Ovary (tissue), 9 donors: Measurements from ENCODE around the gene PNLIPRP3. TPM values are rescaled to one million over a fixed set of nuclear protein-coding genes. Genes with fewer than 3 reads are reported as not detected.

Source experiments
- DNase-seq, 5 donors: peaks; one replicate each; pipeline ENCODE4 v3.0.0-alpha.2; 2019 to 2020
- H3K27ac ChIP-seq, 2 donors: fragments of 200-600 bp; one replicate each; pipeline versions ENCODE4 v1.5.1 to v1.8.0; 2019 to 2022
- H3K27me3 ChIP-seq: fragments of 200-600 bp; one replicate; pipeline ENCODE4 v1.8.0; 2022
- H3K36me3 ChIP-seq: fragments of 200-600 bp; sonication (generic); one replicate; pipeline ENCODE4 v1.5.1; 2019
- H3K4me1 ChIP-seq: one replicate; pipeline ENCODE4 v1.8.1; 2013; ENCODE audit warnings: mild to moderate bottlenecking, moderate library complexity; ENCODE audit not compliant: insufficient read depth
- H3K4me3 ChIP-seq: fragments of 200-600 bp; sonication (generic); one replicate; pipeline ENCODE4 v1.5.1; 2017
- H3K9me3 ChIP-seq, 2 donors: fragments of 200-600 bp in 1 of 2; sonication (generic) in 1 of 2; one replicate each; pipeline versions ENCODE4 v1.5.1 to v1.8.1; 2013 to 2019; ENCODE audit warnings: mild to moderate bottlenecking in 1 of 2, moderate library complexity in 1 of 2
- EP300 ChIP-seq: sonication (generic); formaldehyde crosslinking; IDR thresholded peaks from one replicate; pipeline ENCODE4 v1.6.1; 2017; ENCODE audit warnings: antibody characterized with exemption
- POLR2A ChIP-seq: fragments of 450-650 bp; IDR thresholded peaks from one replicate; pipeline ENCODE4 v1.6.1; 2017; ENCODE audit warnings: antibody characterized with exemption, mild to moderate bottlenecking, moderate library complexity
- WGBS, 3 donors: extraction: QIAGEN DNeasy Blood & Tissue Kit in 1 of 3; methylation state at CpG; one replicate each; pipeline versions ENCODE4 v1.1.5 to v1.1.7; 2013 to 2017; 5-methylcytosine and 5-hydroxymethylcytosine counted together
- intact Hi-C, 4 donors: fragments of 100-400 bp; cut with DNase I; formaldehyde crosslinking; loops; one replicate each; pipeline versions ENCODE4 v1.11.0 to v1.15.1; 2022 to 2023
- polyA plus RNA-seq, 2 donors: library from polyadenylated mRNA; stranded (reverse); fragments of 200-250 nt in 1 of 2; fragments of 350-450 nt in 1 of 2; fragmentation: Illumina TruSeq in 1 of 2; extraction: RNeasy Lipid Tissue Mini Kit (QIAGEN cat#74804) in 1 of 2; gene quantifications; one replicate each; pipeline ENCODE4 v1.2.3, GENCODE V29; 2013 to 2014
- total RNA-seq, 7 donors: library from RNA; depleted of rRNA in 2 of 7; stranded (reverse); fragments of >200 nt in 2 of 7; fragmentation: NEBNext Ultra II Directional in 3 of 7; extraction: Animal tissue kit (Norgen Biotek cat#: 25700) in 3 of 7; gene quantifications; one replicate each; pipeline versions ENCODE4 v1.1.0 to v1.2.4, GENCODE V29; 2016 to 2023
- TF ChIP-seq, protein P1 (sequence below), 3 donors: fragments of 450-650 bp in 2 of 3; fragments of 200-600 bp in 1 of 3; IDR thresholded peaks; one replicate each; pipeline versions ENCODE4 v1.5.1 to v1.8.0; 2016 to 2022; ENCODE audit warnings: antibody characterized with exemption in 3 of 3, mild to moderate bottlenecking in 1 of 3
- donor health status: DM: no; HTN: no; CAD: no; lungs with moderate emphysema.
- donor health status: DM: no; HTN: no; CAD: no.
- donor health status: Bipolar disorder and iron deficiency.
- donor health status: DM: yes; HTN: yes; CAD: no.
- donor health status: DM: no; HTN: no; CAD: no.
- donor health status: DM: yes; HTN: yes; CAD: no.

The PNLIPRP3 gene
- total and polyA plus RNA-seq, 9 donors = not detected

DNA sequence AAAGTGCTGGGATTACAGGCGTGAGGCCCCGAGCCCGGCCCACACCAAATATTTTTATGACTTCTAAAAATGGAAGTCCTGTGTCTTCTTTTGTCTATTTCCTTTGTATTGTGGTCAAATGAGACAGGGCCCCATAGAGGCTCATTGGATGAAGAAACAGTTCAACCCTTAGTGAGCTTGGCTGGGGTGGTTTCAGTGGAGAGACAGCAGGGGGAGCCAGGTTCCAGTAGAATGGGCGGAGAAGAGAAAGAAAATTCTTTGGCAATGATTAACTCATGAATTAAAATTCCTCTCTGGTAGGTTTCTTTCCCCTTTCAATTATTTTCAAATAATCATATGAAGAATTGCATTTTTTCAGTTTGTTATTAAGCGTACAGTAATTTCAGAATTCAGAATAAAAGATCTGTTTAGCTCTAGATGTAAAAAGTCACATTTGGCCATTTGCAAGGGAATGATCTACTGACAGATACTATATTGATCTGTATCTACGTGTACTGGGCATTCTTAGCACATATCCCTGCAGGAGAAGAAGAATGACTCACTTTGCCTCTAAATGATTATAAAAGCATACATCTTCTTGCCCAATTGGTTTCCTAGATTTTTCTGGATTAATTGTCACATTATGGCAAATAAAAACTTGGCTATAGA, 43.2 kb downstream of the PNLIPRP3 start:
- Histone ChIP-seq H3K27ac (no peak overlapping the region), H3K9me3 (no peaks in the 10 kb centered on the region), H3K4me1 (no peaks in the 10 kb centered on the region), H3K27me3 (no peaks in the 10 kb centered on the region), H3K36me3 (no peaks in the 10 kb centered on the region), H3K4me3 (no peak overlapping the region)
- no peak for DNase-seq
- TF ChIP-seq POLR2A (no peak), EP300 (no peak)
- TF ChIP-seq, protein P1, sequence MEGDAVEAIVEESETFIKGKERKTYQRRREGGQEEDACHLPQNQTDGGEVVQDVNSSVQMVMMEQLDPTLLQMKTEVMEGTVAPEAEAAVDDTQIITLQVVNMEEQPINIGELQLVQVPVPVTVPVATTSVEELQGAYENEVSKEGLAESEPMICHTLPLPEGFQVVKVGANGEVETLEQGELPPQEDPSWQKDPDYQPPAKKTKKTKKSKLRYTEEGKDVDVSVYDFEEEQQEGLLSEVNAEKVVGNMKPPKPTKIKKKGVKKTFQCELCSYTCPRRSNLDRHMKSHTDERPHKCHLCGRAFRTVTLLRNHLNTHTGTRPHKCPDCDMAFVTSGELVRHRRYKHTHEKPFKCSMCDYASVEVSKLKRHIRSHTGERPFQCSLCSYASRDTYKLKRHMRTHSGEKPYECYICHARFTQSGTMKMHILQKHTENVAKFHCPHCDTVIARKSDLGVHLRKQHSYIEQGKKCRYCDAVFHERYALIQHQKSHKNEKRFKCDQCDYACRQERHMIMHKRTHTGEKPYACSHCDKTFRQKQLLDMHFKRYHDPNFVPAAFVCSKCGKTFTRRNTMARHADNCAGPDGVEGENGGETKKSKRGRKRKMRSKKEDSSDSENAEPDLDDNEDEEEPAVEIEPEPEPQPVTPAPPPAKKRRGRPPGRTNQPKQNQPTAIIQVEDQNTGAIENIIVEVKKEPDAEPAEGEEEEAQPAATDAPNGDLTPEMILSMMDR (IDR thresholded peaks at IDR 0.05) = no peak
- intact Hi-C loops = no loop called here
- WGBS, 3 donors = 79 to 81% (median 81%) methylated on average over 6 of the region's 6 CpGs

DNA sequence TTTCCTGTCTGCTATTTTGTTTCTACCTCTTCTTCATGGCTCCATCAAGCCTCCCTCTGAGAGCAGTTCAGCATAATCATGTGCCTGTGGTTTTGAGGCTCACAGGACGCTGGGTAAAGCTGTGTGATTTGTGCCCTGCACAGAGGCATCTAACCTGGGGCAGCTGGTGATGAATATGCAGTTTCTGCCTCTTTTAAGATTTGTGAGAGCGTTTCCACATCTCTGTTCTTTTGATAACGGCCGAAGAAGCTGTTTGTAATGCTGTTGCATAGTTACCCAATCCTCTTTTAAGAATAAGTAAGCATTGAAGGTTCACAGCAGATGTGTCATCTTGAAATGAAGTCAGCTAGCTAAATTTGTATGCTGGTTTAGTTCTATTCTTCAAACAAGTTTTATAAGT, 45.2 kb downstream of the PNLIPRP3 start:
- no peaks in the 10 kb centered on the region for H3K9me3 ChIP-seq
- no peak for DNase-seq
- no peaks in the 10 kb centered on the region for H3K4me1 ChIP-seq
- H3K4me3 ChIP-seq = no peak overlapping the region
- intact Hi-C loops = no loop called here
- no peak overlapping the region for H3K27ac ChIP-seq
- no peaks in the 10 kb centered on the region for H3K27me3 ChIP-seq
- 6 to 14% (median 9%) methylated on average over 4 of the region's 4 CpGs for WGBS, 3 donors
- TF ChIP-seq EP300 (no peak), POLR2A (no peak)
- TF ChIP-seq, protein P1 (IDR thresholded peaks at IDR 0.05) = no peak
- H3K36me3 ChIP-seq = no peaks in the 10 kb centered on the region

DNA sequence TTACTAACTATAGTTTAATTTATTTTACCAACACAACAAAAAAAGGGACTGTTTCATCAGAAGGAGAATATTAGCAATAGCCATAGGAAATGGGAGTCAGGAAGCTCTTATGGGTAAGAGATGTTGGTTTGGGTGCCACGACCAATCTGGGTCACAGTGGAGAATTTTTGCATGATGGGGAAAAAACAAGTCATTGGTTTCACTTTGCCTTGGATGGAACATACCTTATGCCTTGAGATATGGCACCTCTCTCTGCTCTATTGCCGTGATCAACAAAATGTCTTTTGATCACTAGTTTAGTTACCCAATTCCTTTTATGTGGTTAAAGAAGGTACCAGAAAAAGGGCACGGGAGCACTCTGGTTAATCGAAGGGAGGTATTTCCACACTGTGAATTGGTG, 48.2 kb downstream of the PNLIPRP3 start:
- intact Hi-C loops = no loop called here

DNA sequence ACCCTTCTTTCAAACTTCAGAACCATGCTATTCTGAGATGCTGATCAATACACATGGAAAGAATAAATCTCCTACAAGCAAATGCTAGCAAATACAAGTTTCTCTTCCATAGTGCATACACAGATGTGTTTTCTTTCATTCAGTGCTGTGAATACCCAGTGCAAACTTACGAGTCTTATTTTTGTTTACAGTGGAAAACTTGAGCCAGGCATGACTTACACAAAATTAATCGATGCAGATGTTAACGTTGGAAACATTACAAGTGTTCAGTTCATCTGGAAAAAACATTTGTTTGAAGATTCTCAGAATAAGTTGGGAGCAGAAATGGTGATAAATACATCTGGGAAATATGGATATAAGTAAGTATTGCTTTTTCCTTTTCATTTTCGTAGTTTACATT, 48.8 kb downstream of the PNLIPRP3 start:
- no peak overlapping the region for H3K4me3 ChIP-seq
- WGBS, 3 donors = 12 to 20% (median 14%) methylated on average over 4 of the region's 4 CpGs

More for the DNA sequence above, 48.2 kb downstream of the PNLIPRP3 start:
- H3K4me3 ChIP-seq = no peak overlapping the region
- H3K27me3 ChIP-seq = no peaks in the 10 kb centered on the region
- no peak overlapping the region for H3K27ac ChIP-seq
- WGBS, 3 donors = 57 to 65% (median 65%) methylated on average over 4 of the region's 4 CpGs
- DNase-seq = no peak
- no peaks in the 10 kb centered on the region for H3K36me3 ChIP-seq
- no peaks in the 10 kb centered on the region for H3K4me1 ChIP-seq
- H3K9me3 ChIP-seq = no peaks in the 10 kb centered on the region
- no peak for TF ChIP-seq POLR2A
- TF ChIP-seq, protein P1 (IDR thresholded peaks at IDR 0.05) = no peak
- no peak for TF ChIP-seq EP300

More for the DNA sequence above, 48.8 kb downstream of the PNLIPRP3 start:
- Histone ChIP-seq H3K27me3 (no peaks in the 10 kb centered on the region), H3K4me1 (no peaks in the 10 kb centered on the region), H3K36me3 (no peaks in the 10 kb centered on the region), H3K27ac (no peak overlapping the region), H3K9me3 (no peaks in the 10 kb centered on the region)
- no peak for DNase-seq
- TF ChIP-seq POLR2A = no peak
- TF ChIP-seq EP300 = no peak
- TF ChIP-seq, protein P1 (IDR thresholded peaks at IDR 0.05) = no peak
- intact Hi-C loops = no loop called here
